GM12873 (cell line): ENCODE measurements around the gene GRIK3.

Source experiments
- TF ChIP-seq, protein P1 (sequence below): IDR thresholded peaks from 2 replicates; pipeline ENCODE4 v1.5.1; 2012; ENCODE audit warnings: low read depth, mild to moderate bottlenecking, moderate library complexity, low read length, control low read depth; ENCODE audit not compliant: insufficient read depth; ENCODE audit errors: missing control alignments

The GRIK3 gene

GRCh38 chr1:36987276-36987675, 47.0 kb downstream of the GRIK3 start:
- TF ChIP-seq, protein P1, sequence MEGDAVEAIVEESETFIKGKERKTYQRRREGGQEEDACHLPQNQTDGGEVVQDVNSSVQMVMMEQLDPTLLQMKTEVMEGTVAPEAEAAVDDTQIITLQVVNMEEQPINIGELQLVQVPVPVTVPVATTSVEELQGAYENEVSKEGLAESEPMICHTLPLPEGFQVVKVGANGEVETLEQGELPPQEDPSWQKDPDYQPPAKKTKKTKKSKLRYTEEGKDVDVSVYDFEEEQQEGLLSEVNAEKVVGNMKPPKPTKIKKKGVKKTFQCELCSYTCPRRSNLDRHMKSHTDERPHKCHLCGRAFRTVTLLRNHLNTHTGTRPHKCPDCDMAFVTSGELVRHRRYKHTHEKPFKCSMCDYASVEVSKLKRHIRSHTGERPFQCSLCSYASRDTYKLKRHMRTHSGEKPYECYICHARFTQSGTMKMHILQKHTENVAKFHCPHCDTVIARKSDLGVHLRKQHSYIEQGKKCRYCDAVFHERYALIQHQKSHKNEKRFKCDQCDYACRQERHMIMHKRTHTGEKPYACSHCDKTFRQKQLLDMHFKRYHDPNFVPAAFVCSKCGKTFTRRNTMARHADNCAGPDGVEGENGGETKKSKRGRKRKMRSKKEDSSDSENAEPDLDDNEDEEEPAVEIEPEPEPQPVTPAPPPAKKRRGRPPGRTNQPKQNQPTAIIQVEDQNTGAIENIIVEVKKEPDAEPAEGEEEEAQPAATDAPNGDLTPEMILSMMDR = no peak

DNA sequence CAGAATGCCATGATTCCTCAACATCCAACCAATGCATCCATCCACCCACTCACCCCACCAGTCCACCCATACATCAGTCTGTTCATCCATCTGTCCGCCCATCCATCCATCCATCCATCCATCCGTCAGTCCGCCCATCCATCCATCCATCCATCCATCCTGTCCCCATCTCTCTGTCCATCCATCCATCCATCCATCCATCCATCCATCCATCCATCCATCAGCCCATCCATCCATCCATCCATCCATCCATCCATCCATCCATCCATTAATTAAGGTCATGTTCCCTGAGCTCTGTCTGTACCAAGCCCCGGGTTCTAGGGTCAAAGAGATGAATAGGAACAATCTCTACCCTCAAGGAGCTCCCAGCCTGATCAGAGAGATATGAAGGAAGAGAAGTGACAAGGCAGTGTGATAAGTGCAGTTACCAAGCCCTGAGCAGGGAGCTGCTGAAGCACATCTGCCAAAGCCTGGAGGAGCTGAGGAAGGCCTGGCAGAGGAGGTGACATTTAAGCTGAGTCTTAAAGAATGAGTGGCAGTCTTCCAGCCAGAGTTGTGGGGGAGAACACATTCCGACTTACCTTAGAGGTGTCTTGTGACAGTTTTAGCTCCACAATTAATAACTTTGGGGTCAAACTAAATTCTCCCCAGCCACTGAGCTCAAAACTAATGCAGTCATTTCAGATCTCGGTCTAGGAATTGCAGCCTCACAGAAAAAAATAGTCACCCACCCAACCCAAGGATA, 47.9 kb downstream of the GRIK3 start:
- TF ChIP-seq, protein P1 = no peak

- TF ChIP-seq, protein P1 = no peak
These were observed 49.6 kb downstream of the GRIK3 start for GRCh38 chr1:36984675-36985074.

- TF ChIP-seq, protein P1 = no peak
These were observed 50.3 kb downstream of the GRIK3 start for GRCh38 chr1:36984026-36984425.

GRCh38 chr1:36982709-36983108, 51.6 kb downstream of the GRIK3 start:
- TF ChIP-seq, protein P1 = no peak

- TF ChIP-seq, protein P1 = no peak
These were observed 52.3 kb downstream of the GRIK3 start for GRCh38 chr1:36981771-36982622.

- TF ChIP-seq, protein P1 = no peak
These were observed 53.2 kb downstream of the GRIK3 start for GRCh38 chr1:36981126-36981525.
